Non-pigmented ciliary epithelial cell (primary cell): Measurements from ENCODE around the gene KLHL26.

Experiments
- DNase-seq: peaks from one replicate; pipeline ENCODE4 v3.0.0-alpha.2; 2010; ENCODE audit warnings: low read depth

KLHL26 gene

DNA sequence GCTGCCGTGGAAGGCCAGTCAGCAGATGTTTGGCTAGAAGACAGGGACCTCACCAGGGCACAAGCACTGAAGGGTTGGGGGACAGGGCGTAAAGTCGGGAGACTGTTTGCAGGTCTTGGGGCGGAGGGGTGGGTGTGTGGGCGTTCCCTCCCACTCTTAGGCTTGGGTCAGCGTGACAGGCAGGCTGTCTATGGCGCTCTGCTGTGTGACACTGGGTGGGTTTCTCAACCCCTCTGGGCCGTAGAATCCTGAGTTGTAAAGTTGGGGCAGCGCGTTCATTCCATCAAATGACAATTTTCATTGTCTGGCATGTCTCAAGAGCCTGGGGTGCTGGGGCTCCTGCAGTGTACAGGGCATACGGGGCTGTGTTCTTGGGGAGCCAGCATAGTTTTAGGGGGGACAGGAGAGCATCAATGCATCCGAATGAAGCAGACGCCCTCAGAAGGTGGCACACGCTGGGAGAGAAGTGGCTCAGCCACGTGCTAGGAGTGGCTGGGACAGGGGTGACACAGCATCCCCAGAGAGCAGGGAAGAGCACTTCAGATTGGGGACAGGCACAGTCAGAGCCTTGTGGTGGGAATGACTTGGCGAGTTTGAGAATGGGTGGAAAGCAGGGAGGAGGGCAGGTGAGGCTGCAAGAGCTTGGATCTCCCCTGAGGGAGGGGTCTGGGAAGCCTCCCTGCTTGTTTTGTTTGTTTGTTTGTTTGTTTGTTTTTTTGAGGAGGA, 51.1 kb downstream of the KLHL26 start:
- no peak for DNase-seq

DNA sequence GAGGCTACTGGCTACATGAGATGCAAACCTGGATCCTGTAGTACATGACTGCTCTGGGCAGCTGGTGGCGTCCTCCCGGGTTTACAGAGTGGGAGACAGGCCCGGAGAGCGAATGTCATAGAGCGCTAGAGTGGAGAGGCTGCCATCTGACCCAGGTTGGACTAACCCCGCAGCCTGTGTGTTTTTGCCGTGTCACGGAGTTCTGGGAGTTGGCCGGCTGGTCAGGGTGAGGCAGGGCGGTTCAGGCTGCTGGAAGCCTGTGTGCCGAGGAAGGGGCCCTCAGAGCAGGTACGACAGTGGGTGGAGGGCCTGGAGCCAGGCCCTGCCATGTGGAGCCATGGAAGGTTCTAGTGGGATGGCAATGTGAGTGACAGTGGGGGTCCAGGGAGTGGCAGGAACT, 59.2 kb downstream of the KLHL26 start:
- no peak for DNase-seq

DNA sequence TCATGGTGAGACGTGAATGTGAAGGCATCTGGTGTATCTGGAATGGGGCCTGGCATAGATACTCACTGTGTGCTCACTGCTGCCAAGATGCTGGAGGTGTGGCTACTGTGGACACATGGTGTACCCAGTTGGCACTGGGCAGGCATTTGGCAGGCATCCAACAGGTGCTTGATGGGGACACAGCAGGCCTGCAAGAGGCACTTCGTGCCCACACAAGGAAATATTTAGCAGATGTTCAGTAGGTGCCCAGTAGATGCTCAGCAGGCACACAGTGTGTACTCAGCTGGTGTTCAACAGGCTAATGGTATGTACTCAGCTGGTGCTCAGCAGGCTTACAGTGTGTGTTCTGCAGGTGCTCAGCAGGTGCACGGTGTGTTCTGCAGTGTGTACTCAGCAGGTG, 60.9 kb downstream of the KLHL26 start:
- DNase-seq, result no peak

DNA sequence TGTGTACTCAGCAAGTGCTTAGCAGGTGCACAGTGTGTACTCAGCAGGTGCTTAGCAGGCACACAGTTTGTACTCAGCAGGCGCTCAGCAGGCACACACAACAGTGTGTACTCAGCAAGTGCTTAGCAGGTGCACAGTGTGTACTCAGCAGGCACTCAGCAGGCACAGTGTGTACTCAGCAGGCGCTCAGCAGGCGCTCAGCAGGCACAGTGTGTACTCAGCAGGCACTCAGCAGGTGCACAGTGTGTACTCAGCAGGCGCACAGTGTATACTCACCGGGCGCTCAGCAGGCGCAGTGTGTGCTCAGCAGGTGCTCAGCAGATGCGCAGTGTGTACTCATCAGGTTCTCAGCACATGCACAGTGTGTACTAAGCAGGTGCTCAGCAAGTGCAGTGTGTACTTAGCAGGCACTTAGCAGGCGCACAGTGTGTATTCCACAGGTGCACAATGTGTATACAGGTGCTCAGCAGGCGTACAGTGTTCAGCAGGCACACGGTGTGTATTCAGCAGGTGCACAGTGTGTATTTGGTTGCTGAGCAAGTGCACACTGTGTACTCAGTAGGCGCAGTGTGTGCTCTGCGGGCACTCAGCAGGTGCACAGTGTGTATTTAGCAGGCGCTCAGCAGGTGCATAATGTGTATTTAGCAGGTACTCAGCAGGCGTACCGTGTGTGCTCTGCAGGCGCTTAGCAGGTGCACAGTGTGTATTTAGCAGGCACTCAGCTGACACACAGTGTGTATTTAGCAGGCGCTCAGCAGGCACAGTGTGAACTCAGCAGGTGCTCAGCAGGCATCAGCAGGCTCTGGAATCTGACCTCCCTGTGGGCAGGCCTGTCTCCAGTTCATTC, 61.7 kb downstream of the KLHL26 start:
- DNase-seq, result no peak

DNA sequence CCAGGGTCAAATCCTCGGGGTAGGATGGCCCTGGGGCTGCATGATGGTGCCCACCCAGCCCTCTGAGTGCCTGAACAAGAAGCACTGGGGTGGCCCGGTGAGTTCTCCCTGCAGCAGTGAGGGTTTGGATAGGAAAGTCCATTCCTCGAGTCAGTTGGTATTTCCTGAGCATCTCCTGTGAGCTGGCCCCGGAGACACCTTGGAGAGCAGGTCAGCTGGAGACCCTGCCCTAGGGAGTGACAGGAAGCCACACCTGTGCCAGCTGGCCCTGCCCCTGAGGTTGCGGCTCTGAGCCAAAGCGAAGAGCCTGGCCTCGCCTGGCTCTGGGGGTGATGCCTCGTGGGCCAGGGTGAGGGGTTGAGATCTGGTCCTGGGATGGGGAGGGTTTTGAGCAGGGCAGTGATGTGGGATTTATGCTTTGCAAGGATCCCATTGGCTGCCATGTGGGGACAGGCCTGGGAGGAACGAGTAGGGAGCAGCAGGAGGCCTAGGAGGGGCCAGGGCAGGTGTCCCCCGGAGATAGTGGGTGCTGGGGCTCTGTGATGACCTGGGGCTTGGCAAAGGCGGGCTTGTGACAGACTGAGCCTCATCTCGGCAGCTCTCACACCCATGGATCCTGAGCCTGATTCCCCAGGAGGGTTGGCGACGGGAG, 62.7 kb downstream of the KLHL26 start:
- DNase-seq, result no peak

DNA sequence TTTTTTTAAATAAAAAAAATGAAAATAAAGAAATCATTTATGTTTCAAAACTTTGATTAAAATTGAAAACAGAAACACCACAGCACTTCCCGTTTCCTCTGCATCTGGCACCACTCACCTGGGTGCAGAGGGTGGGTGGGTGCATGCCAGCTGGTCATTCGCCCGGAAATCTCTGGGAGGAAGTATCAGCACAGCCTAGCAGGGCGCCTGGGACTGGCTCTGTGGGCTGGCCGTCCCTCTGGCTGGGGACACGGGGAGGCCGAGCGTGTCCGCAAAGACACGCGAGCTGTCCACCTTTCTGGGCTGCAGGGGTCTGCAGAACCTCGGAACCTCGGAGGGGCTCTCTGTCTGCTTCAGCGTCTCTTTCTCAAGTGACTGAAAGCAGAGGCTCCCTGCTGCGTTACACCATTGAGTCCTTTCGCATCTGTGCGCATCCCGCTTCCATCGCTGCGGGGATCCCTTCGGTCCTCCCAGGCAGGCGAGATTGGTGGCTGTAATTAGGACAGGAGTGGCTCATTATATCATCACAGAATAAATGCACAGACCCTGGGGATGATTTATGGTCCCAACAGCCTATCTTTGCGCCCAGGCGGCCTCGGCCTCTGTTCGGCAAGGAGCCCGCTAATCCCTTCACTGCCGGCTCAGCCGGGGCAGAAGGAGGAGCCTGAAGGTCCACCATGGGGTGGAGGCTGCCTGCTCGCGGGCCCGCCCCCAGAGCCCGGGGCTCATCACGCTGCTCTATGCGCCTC, 63.8 kb downstream of the KLHL26 start:
- DNase-seq, result no peak

DNA sequence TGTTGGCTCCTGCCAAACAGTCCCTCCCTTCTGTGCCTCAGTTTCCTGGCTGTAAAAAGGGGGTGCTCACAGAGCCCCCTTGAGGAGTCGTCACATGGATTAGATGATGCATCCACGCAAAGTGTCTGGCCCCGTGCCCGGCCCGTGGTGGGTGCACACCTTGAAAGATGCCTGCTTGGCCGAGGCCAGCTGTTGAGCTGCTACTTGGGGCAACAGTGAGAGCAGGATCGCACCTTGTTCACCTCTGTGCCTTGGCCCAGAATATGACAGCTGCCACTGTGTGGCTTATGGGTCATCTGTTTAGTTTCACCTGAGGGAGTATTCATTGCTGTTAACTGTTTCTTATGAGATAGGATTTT, 64.4 kb downstream of the KLHL26 start:
- no peak for DNase-seq

DNA sequence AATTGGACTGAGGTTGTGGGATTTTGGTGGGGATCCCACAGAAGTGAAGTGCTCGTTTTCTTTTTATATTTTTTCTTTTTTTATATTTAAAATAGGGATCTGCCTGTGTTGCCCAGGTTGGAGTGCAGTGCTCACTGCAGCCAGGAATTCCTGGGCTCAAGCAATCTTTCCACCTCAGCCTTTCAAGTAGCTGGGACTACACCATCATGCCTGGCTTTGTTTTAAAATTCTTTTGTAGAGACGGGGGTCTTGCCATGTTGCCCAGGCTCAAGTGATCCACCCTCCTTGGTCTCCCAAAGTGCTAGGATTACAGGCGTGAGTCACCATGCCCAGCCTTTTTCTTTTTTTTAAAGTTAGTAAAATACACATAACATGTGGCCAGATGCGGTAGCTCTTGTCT, 67.2 kb downstream of the KLHL26 start:
- DNase-seq, result no peak

DNA sequence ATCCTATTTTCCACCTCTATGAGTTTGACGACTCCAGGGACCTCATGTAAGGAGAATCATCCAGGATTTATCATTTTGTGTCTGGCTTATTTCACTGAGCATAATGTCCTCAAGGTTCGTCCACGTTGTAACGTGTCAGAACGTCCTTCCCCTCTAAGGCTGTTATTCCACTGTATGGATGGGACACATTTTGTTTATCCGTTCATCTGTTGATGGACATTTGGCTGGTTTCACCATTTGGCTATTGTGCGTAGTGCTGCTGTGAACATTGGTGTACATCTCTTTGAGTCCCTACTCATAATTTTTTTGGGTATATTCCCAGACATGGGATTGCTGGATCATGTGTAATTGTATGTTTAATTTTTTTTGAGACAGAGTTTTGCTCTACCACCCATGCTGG, 68.1 kb downstream of the KLHL26 start:
- DNase-seq, result no peak

DNA sequence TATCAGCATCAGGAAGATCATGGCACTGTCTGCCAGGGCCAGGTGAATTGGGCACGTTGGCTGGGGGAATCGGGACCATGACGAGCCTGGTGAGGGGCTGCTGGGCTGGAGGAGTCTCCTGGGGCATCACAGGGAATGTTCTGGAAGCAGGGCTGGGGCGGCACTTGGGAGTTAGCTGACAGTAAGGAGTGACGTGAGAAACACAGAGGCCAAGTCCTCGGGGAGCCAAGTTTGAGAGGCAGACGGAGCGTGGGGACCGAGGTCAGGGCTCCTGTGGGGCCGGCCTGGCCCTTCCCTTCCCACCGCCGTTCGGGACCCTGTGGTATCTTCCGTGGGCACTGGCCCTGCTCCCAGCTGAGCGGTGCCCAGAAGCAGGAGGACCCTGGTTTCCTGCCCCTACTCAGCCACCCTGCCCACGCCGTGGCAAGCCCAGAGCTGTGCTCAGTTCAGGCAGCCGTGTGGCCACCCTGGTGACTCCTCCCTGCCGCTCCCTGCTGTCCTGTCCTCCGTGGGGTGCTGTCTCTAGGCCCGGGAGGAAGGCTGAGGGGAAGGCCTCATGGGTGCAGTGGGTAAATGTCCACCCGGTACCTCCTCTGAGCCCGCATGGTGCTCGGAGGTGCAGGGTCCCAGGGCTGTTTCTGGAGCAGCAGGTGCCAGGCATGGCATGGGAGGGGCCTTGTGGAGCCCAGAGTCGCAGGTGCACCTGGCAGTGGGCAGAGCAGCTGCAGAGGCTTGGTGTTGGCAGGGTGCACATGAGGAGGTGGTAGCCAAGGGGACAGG, 71.8 kb downstream of the KLHL26 start:
- no peak for DNase-seq

DNA sequence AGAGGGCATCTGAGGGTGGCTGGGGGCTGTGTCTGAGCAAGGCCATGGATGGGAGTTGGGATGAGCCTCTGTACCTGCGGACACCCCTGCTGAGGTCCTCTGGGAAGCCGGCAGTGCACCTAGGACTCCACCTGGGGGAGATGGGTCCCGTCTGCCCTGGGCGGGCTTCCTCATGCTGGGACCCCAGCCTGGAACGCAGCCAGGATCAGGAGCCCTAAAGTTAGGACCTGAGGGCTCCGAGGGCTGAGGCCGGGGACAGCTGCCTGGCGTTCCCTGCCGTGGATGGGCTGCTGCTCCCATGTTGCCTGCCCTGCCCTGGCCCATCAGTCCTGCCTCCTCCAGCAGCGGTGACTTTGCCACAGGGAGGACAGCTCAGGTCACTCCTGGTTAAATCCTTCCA, 72.7 kb downstream of the KLHL26 start:
- no peak for DNase-seq

DNA sequence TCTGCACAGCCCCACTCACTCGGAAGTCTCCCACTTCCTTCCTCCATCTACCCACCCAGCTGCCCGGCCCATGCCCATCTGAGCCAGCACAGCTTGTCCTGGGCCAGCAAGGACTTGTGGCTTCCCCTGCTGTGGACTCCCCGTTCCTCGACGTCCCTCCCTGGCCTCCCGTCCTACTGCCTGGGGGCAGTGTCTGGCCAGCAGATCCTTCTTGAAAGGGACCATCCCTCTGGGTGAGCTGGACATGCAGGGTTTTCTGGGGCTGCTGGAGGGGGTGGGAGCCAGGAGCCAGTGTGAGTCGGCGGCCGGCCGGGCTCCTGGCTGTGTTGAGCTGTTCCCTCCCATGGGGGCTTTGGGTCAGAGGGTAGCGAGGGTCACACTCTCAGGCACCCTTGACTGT, 73.4 kb downstream of the KLHL26 start:
- DNase-seq, result no peak

DNA sequence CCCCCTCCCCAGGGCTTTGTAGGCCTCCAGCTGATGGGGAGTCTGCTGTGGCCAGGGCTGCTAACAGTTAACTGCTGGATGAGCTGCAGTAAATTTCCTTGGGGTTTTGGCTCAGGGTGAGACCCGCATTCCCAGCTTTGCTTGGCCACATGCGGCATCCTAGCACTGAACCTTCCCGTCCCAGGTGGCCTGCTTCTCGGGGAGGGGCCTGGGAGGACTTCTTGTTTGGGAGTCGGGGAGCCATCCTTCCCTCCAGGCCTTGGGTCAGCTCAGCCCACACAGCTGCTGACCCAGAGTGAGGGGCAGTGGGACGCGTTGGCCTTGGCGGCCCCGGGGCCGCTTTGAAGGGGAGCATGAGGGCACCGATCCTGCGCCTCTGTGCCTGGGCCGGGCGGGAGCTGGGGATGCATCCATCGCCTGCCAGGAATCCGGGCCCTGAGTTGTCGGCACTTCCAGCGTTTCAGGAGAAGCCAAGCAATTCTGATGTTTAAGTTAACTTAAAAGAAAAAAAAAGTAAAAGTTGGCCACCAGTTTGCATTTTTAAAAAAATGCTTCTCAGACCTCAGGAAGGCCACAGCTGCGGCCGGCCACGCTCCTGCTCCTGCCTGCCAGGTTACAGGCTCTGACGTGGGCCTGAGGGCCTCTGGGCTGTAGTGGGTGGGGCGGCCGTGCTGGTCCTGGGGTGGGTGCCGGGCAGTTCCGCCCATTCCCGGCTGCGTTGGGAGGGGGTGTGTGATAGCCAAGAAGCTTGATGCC, 74.3 kb downstream of the KLHL26 start:
- DNase-seq, result no peak

DNA sequence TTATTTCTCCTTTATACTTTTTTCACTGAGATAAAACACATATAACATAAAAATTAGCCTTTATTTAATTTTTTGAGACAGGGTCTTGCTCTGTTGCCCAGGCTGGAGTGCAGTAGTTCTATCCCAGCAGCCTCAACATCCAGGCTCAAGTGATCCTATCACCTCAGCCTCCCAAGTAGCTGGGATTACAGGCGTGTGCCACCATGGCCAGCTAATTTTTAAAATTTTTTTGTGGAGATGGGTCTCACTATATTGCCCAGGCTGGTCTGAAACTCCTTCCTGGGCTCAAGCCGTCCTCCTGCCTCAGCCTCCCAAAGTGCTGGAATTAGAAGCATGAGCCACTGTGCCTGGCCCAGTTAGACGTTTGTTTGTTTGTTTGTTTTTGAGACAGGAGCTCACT, 75.1 kb downstream of the KLHL26 start:
- DNase-seq, result no peak

DNA sequence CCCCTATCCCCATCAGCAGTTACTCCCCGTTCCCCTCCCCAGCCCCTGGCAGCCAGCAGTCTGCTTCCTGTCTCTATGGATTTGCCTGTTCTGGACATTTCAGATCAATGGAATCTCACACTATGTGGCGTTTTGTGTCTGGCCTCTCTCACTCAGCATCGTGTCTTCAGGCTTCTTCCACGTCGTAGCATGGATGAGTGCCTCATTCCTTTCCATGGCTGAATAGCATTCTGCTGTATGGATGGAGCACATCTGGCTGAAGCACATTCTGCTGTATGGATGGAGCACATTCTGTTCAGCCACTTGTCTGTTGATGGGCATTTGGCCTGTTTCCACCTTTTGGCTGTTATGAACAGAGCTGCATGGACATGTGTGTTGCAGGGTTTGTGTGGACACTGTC, 76.2 kb downstream of the KLHL26 start:
- DNase-seq, result no peak

DNA sequence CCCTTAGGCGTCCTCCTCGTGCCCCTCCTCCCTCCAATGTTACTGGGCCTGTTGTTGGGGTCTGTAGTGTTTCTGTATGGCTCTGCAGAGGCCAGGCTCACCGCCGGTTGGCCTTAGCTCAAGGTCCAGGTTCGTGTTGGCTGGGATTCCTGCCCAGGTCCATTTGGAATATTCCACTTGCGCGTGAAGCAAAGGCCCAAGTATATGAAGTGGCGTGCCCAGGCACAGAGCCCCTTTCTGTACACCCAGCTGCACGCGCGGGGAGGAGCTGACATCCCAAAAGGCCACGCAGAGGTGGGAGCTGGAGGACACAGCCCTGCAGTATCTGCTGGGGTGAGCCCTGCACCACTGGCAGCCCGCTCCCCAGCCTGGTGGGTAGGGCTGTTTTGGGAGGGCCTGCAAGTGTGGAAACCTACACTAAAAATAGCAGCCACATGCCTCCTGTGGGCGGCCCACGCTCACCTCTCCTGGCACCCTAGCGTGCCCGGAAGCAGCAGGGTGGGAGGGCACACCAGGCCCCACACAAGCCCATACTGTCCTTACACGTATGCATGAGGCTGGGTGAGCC, 76.8 kb downstream of the KLHL26 start:
- DNase-seq, result no peak

DNA sequence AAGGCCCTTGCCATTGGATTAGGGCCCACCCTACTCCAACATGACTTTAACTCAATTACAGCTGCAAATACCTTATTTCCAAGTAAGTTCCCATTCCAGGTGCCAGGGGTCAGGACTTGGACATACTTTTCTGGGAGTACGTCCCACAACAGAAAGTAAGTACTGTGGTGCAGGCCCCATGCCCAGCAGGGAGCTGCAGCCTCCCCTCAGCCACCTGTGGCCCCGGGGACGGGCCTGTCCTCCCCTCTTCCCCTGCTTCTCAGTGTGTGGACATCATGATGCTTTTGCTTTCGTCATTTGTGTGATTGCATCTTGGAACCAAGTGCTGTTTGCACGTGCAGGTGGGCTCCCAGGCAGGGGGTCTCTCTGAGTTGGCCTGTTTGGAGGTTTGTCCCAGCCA, 78.6 kb downstream of the KLHL26 start:
- no peak for DNase-seq

DNA sequence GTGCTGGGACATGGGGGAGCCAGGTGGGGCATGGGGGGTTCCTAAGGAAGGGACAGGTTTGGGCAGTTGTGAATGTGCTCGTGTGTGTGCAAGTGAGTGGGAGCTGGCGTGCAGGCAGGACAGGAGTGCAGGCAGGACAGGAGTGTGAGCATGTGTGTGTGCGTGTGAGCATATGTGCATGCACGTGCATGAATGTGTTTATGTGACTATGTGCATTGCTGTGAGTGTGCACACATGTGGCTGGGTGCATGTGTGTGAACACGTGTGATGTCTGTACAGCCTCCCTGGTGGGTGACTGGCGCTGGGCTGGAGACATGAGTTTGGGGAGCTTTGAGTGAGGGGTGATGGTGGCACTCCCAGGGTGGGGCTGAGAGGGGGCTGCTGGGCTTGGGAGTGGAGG, 80.0 kb downstream of the KLHL26 start:
- DNase-seq, result no peak

DNA sequence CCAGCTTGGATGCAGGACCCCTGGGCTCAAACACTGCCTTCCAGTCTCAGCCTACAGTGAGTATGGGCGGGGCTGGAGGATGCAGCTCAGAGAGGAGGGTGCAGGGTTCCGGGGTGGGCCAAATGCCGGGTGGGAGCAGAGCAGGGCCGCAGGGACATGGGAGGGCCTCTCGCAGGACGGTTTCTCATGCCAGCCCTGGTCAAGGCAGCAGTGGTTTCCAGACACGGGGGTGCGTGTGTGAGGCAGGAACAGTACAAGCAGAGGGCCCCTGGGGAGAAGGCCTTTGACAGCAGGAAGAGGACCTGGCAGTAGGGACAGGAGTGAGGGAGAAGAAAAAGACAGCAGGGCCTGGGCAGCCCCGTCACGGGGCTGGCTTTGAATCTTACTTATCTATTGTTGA, 80.8 kb downstream of the KLHL26 start:
- no peak for DNase-seq

DNA sequence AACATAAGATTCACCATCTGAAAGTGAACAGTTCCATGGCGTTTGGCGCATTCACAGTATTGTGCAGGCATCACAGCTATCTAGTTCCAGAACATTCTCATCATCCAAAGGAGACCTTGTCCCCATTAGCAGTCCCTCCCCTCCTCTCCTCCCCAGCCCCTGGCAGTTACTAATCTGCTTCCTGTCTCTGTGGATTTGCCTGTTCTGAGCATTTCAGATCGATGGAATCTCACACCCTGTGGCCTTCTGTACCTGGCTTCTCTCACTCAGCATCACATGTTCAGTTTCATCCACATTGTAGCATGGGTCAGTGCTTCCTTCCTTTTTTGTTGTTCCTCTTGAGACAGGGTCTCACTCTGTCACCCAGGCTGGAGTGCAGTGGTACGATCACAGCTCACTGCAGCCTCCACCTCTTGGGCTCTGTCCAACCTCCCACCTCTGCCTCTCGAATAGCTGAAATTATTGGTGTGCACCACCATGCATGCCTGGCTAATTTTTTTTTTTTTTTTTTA, 81.2 kb downstream of the KLHL26 start:
- DNase-seq, result no peak
